Kidney (tissue), 14 donors: ENCODE data around the gene CTNNB1. TPM values are rescaled to one million over a fixed set of nuclear protein-coding genes. Genes with fewer than 3 reads are reported as not detected.

ENCODE experiments used
- DNase-seq, 5 donors: peaks; one replicate each; pipeline ENCODE4 v3.0.0-alpha.2; 2013 to 2020
- FAIRE-seq: peaks from 2 replicates; lab custom pipeline; 2012; peaks lifted over from hg19 to GRCh38; lab: Jason Lieb, UNC
- H3K27ac ChIP-seq, 2 donors: one replicate each; pipeline ENCODE4 v1.7.0; 2013; ENCODE audit warnings: low read depth in 2 of 2, low read length in 2 of 2, inconsistent platforms in 1 of 2
- H3K27me3 ChIP-seq: one replicate; pipeline ENCODE4 v1.7.1; 2013; ENCODE audit warnings: low read length, inconsistent platforms; ENCODE audit not compliant: control insufficient read depth, insufficient read depth
- H3K36me3 ChIP-seq, 3 donors: one replicate each; pipeline versions ENCODE4 v1.7.0 to v1.7.1; 2013; ENCODE audit warnings: low read length in 3 of 3, control low read depth in 1 of 3, inconsistent platforms in 1 of 3; ENCODE audit not compliant: insufficient read depth in 3 of 3, control insufficient read depth in 2 of 3
- H3K4me1 ChIP-seq, 3 donors: one replicate each; pipeline versions ENCODE4 v1.7.0 to v1.7.1; 2013; ENCODE audit warnings: low read length in 3 of 3, inconsistent platforms in 1 of 3, low read depth in 1 of 3; ENCODE audit not compliant: control insufficient read depth in 2 of 3, insufficient read depth in 2 of 3
- H3K4me3 ChIP-seq, 3 donors: one replicate each; pipeline versions ENCODE4 v1.7.0 to v1.8.1; 2013; ENCODE audit warnings: low read length in 3 of 3, control low read depth in 1 of 3, inconsistent platforms in 1 of 3
- H3K9ac ChIP-seq, 3 donors: one replicate each; pipeline versions ENCODE4 v1.7.0 to v1.7.1; 2013; ENCODE audit warnings: low read length in 3 of 3, control low read depth in 1 of 3, inconsistent platforms in 1 of 3
- H3K9me3 ChIP-seq, 3 donors: one replicate each; pipeline versions ENCODE4 v1.7.0 to v1.7.1; 2013; ENCODE audit warnings: low read length in 3 of 3, control low read depth in 1 of 3, inconsistent platforms in 1 of 3; ENCODE audit not compliant: control insufficient read depth in 2 of 3, insufficient read depth in 1 of 3
- intact Hi-C: fragments of 100-400 bp; cut with DNase I; formaldehyde crosslinking; loops from one replicate; pipeline ENCODE4 v1.11.1; 2022
- polyA plus RNA-seq: library from polyadenylated mRNA; stranded (reverse); fragments of 350-450 nt; fragmentation: Illumina TruSeq; extraction: RNeasy Lipid Tissue Mini Kit (QIAGEN cat#74804); gene quantifications from one replicate; pipeline ENCODE4 v1.2.3, GENCODE V29; 2014; ENCODE audit warnings: low read depth, low replicate concordance; ENCODE audit not compliant: insufficient read depth
- total RNA-seq: library from RNA; stranded (reverse); fragmentation: NEBNext Ultra II Directional; extraction: Animal tissue kit (Norgen Biotek cat#: 25700); gene quantifications from one replicate; pipeline ENCODE4 v1.2.1, GENCODE V29; 2021
- TF ChIP-seq, protein P1 (sequence below): IDR thresholded peaks from 3 replicates; pipeline ENCODE4 v1.5.1; 2012; ENCODE audit warnings: mild to moderate bottlenecking, moderate library complexity, borderline replicate concordance; ENCODE audit not compliant: insufficient read depth; ENCODE audit errors: extremely low read depth
- donor health status: control.
- donor health status: control.
- donor health status: control.
- donor health status: control.
- donor health status: control.
- donor health status: DM: yes; HTN: yes; CAD: no.
- donor health status: Normal renal cell carcinoma (clear cell type).

CTNNB1 gene
- total and polyA plus RNA-seq, 2 donors from 2014 or later = 97.0 to 329 TPM

DNA sequence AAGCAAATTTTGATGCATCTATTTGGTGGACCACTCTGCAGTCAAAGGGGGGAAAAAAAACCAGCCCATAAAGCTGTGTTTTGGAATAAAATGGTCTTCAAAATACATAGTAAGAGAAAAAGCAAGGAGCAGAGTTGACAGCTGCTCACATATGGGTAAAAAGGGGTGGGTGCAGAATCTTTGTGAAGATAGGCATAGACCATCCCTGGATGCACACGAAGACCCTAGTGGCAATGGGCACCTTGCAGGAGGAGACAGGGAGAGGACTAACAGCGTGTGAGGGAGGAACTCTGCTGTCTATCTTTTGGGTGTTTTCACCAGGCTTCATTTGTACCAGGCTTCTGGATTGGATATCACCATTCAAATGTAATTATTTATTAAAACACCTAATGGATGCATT, 43.9 kb downstream of the CTNNB1 start:
- Histone ChIP-seq H3K4me3 (no peak overlapping the region), H3K27ac (no peak overlapping the region), H3K36me3 (peaks cover 8 to 31% (median 17%) of the 10 kb centered on the region in 3 donors), H3K9me3 (no peaks in the 10 kb centered on the region), H3K4me1 (no peaks in the 10 kb centered on the region), H3K9ac (no peak overlapping the region), H3K27me3 (no peaks in the 10 kb centered on the region)
- TF ChIP-seq, protein P1, sequence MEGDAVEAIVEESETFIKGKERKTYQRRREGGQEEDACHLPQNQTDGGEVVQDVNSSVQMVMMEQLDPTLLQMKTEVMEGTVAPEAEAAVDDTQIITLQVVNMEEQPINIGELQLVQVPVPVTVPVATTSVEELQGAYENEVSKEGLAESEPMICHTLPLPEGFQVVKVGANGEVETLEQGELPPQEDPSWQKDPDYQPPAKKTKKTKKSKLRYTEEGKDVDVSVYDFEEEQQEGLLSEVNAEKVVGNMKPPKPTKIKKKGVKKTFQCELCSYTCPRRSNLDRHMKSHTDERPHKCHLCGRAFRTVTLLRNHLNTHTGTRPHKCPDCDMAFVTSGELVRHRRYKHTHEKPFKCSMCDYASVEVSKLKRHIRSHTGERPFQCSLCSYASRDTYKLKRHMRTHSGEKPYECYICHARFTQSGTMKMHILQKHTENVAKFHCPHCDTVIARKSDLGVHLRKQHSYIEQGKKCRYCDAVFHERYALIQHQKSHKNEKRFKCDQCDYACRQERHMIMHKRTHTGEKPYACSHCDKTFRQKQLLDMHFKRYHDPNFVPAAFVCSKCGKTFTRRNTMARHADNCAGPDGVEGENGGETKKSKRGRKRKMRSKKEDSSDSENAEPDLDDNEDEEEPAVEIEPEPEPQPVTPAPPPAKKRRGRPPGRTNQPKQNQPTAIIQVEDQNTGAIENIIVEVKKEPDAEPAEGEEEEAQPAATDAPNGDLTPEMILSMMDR = no peak
- FAIRE-seq (no peak), DNase-seq (no peak)
- intact Hi-C loops = no loop called here

DNA sequence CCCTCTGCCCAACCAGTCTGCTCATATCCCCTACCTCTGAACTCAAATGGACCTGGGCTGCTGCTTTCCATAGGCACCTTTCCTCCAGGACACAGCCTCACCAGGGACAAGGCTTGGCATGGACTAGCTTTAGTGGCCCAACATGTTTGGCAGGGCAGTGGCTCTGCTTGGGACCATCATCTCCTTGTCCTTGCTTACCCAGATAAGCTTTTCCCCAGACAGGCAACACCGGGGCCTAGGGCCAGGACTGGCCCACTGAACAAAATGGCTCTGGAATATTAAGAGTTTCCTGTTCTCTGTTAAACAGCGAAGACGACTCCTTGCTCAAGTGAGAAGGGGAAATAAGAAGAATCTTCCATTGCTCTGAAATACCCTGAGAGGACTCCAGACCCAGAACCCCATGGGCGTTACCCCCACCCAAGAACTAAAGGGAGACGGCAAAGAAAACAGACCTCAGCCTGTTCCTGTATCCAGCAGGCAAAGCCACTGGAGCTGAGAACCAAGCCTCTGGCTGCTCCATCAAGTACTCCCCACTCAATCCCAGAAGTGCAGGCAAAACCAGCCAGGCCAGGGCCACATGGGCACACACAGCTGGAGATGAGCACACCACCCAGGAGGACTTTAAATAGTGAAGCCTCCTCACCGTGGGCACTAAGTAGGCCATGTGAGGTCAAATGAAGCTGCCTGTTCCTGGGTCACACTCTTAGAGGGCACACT, 45.5 kb downstream of the CTNNB1 start:
- TF ChIP-seq, protein P1 = no peak
- Histone ChIP-seq H3K9me3 (no peaks in the 10 kb centered on the region), H3K27me3 (no peaks in the 10 kb centered on the region), H3K27ac (no peak overlapping the region), H3K4me3 (no peak overlapping the region), H3K36me3 (peaks cover 0 to 17% (median 7%) of the 10 kb centered on the region in 3 donors), H3K4me1 (no peaks in the 10 kb centered on the region), H3K9ac (no peak overlapping the region)
- FAIRE-seq = no peak
- intact Hi-C loops = no loop called here
- no peak for DNase-seq

DNA sequence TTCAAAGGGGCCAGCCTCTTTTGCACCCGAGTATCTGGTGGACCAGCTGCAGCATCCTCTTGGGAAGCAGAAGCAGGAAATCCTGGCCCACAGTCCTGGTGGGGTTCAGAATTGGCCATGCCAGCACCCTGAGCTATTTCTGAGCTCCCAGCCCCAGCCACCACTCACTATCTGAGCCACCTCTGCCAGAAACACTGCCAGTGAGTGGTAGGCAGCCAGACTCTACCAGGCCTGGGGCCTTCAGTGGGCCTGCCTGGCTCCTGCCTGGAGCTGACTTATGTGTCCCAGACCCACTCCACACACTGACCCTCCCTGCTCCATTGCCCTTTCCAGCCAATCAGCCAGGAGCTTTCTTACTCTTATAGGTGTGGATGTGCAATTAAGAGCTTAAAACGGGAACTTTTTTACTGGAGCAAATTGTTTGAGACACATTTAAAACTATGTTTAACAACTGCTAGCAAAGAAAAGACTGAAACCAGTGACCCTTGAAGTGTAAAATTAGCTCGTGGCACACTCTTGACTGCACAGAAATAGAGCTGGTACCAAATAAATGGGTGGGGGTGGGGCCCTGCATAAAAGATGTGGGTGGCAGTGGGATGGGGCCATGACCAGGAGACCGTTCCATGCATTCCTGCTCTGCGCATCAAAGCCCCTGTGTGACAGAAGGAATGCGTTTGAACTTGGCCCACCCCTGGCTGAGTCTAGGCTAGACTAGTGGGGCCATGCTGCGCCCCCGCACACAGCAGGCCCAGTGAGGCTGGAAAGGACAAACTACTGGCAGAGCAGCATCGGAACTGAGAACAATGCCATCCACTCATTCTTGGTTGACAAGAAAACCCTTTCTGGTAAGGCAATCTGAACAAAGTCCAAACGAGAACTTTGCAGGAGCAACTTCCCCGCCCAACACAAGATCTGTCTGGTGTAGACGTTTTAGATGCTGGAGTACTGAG, 48.0 kb downstream of the CTNNB1 start:
- no peak overlapping the region for H3K27ac ChIP-seq
- no peak overlapping the region for H3K9ac ChIP-seq
- H3K27me3 ChIP-seq = no peaks in the 10 kb centered on the region
- H3K4me1 ChIP-seq = no peaks in the 10 kb centered on the region
- H3K36me3 ChIP-seq = peaks cover 0 to 10% (median 2%) of the 10 kb centered on the region in 3 donors
- FAIRE-seq (no peak), DNase-seq (peak in 3 of 5 donors; percentile 40 to 55 (median 46))
- H3K4me3 ChIP-seq = no peak overlapping the region
- intact Hi-C loops = no loop called here
- no peaks in the 10 kb centered on the region for H3K9me3 ChIP-seq
- TF ChIP-seq, protein P1 = no peak
